Fibroblast of the aortic adventitia (primary cell): ENCODE results near the gene DRC7. TPM values are rescaled to one million over a fixed set of nuclear protein-coding genes. Genes with fewer than 3 reads are reported as not detected.
"Not testable (repeated sequence)": the region's sequence is repeated elsewhere in the genome, so short reads cannot be mapped to it uniquely, and the experiment has no call there.

ENCODE experiments used
- DNase-seq: peaks from one replicate; pipeline ENCODE4 v3.0.0-alpha.2; 2010; ENCODE audit warnings: low read depth
- H3K4me3 ChIP-seq: 2 replicates; pipeline ENCODE4 v1.5.1; 2011; ENCODE audit warnings: low read depth, mild to moderate bottlenecking, control low read depth, low read length, moderate library complexity
- CTCF ChIP-seq: IDR thresholded peaks from 2 replicates; pipeline ENCODE4 v1.5.1; 2011; ENCODE audit warnings: mild to moderate bottlenecking, low read length, control low read depth, inconsistent platforms; ENCODE audit not compliant: insufficient read depth
- total RNA-seq: library from RNA; depleted of rRNA; stranded (reverse); fragments of >200 nt; gene quantifications from 2 replicates; pipeline ENCODE4 v1.2.3, GENCODE V29; 2012; ENCODE audit warnings: low replicate concordance

DRC7 gene
- total RNA-seq, 1 donor: 0.09 TPM

- DNase-seq: no peak
Observed at GRCh38 chr16:57708168-57708567, 13.6 kb downstream of the DRC7 start.

GRCh38 chr16:57709663-57710062, 15.1 kb downstream of the DRC7 start:
- H3K4me3 ChIP-seq: no peak overlapping the region
- no peak for DNase-seq
- no peak for TF ChIP-seq CTCF

More at GRCh38 chr16:57708168-57708567, 13.6 kb downstream of the DRC7 start:
- TF ChIP-seq CTCF: no peak
- H3K4me3 ChIP-seq: no peak overlapping the region

GRCh38 chr16:57711346-57711745, 16.7 kb downstream of the DRC7 start:
- H3K4me3 ChIP-seq: no peak overlapping the region
- no peak for DNase-seq
- TF ChIP-seq CTCF: no peak

- TF ChIP-seq CTCF: no peak
- H3K4me3 ChIP-seq: no peak overlapping the region
- DNase-seq: no peak
Observed at GRCh38 chr16:57711993-57712392, 17.4 kb downstream of the DRC7 start.

- H3K4me3 ChIP-seq, DNase-seq: not testable (repeated sequence)
Observed at GRCh38 chr16:57712569-57712968, 18.0 kb downstream of the DRC7 start.

- no peak for TF ChIP-seq CTCF
- no peak overlapping the region for H3K4me3 ChIP-seq
- no peak for DNase-seq
Observed at GRCh38 chr16:57713596-57713995, 19.0 kb downstream of the DRC7 start.

GRCh38 chr16:57714047-57714446, 19.4 kb downstream of the DRC7 start:
- TF ChIP-seq CTCF: no peak
- no peak overlapping the region for H3K4me3 ChIP-seq
- DNase-seq: no peak
